ENCODE results near the gene WDR5.
A peak's percentile ranks its signal among the peaks of the same experiment; 100 is the strongest.

The WDR5 gene

DNA sequence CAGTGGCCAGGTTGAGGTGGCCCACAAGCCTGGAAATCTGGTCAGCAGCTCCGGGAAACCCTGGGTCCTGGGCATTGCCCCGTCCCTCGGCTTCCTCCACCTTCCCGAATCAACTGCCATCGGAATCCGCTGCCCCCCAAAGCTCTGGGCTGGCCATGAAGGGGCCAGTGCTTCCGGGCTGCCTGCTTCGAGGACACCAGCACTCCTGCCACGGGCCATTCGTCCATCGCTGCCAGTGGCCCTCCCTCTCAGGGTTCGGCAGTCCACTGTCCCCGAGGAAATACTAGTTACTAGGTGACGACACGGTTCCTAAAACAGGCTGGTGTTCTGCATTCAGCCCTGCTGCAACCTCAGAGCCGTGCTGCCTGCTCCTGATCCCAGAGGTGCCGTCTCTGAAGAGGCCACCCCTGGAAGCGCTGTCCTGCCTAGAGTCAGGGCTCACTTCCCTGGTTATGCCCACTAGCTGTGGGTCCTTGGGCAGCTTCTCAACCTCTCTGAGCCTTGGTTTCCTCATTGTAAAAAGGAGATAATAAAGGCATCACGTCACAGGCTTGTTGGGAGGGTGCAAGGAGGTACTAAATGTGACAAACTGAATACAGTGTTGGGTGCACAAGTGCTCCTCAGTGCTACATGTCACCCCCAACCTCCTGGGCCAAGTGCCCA lies 3.5 kb upstream of the WDR5 start:
- in situ Hi-C loops (cut with MboI; ENCODE audit: low sequenced_read_pairs, unreplicated experiment) = no loop called here
- TF ChIP-seq CTCF (IDR thresholded peaks at IDR 0.05; ENCODE audit: borderline replicate concordance, control extremely low read depth, extremely low read depth, insufficient read depth, missing control alignments) = no peak
- no peak for DNase-seq (ENCODE audit: low spot score)

- in situ Hi-C loops (cut with MboI; ENCODE audit: low sequenced_read_pairs, unreplicated experiment) = no loop called here
- no peak for TF ChIP-seq CTCF (IDR thresholded peaks at IDR 0.05; ENCODE audit: borderline replicate concordance, control extremely low read depth, extremely low read depth, insufficient read depth, missing control alignments)
- DNase-seq (ENCODE audit: low spot score) = no peak
Measured at GRCh38 chr9:134134949-134135342, 936 bp upstream of the WDR5 start.

- DNase-seq (ENCODE audit: low spot score) = peak; percentile 63
- in situ Hi-C loops (cut with MboI; ENCODE audit: low sequenced_read_pairs, unreplicated experiment) = no loop called here
- no peak for TF ChIP-seq CTCF (IDR thresholded peaks at IDR 0.05; ENCODE audit: borderline replicate concordance, control extremely low read depth, extremely low read depth, insufficient read depth, missing control alignments)
Measured at GRCh38 chr9:134136118-134136995, 475 bp downstream of the WDR5 start.

DNA sequence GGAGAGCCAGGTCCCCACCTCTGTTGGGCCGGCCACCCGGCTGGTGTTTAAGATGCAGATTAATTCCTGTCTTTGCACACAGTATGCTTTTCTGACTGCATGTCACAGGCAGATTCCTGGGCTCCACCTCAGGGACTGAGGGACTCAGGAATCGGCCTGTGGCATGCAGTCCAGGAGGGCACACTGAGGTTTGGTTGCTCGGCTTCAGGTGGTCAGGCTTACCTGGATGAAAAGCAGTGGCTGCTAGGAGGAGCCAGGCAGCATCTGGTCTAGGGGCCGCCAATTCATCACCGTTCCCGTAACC lies 1.1 kb downstream of the WDR5 start:
- in situ Hi-C loops (cut with MboI; ENCODE audit: low sequenced_read_pairs, unreplicated experiment) = no loop called here
- DNase-seq (ENCODE audit: low spot score) = no peak
- no peak for TF ChIP-seq CTCF (IDR thresholded peaks at IDR 0.05; ENCODE audit: borderline replicate concordance, control extremely low read depth, extremely low read depth, insufficient read depth, missing control alignments)

GRCh38 chr9:134138292-134138691 lies 2.4 kb downstream of the WDR5 start:
- in situ Hi-C loops (cut with MboI; ENCODE audit: low sequenced_read_pairs, unreplicated experiment) = no loop called here
- DNase-seq (ENCODE audit: low spot score) = no peak
- TF ChIP-seq CTCF (IDR thresholded peaks at IDR 0.05; ENCODE audit: borderline replicate concordance, control extremely low read depth, extremely low read depth, insufficient read depth, missing control alignments) = no peak

DNA sequence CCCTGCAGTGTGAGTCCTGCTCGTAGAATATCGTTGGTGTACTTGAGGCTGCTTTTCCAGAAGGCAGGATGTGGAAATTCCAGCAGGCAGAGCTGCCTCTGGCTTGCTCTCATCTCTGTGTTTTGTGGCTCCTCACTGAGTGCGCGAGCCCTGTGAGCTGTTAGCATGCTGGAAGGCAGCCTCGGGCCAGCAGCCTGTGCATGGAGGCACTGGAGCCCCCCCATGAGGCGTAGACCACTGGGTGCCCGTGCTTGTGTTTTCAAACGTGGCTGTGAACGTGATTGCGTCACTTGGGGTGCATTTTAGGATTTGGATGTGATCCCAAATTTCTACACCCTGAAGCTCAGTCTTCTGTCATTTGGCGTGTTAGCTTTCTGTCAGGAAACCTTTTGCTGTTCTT lies 3.2 kb downstream of the WDR5 start:
- DNase-seq (ENCODE audit: low spot score) = no peak
- no peak for TF ChIP-seq CTCF (IDR thresholded peaks at IDR 0.05; ENCODE audit: borderline replicate concordance, control extremely low read depth, extremely low read depth, insufficient read depth, missing control alignments)
- in situ Hi-C loops (cut with MboI; ENCODE audit: low sequenced_read_pairs, unreplicated experiment) = no loop called here
